ENCODE results near the gene GYS2.

Gene GYS2

GRCh38 chr12:21518451-21518850, 86.2 kb downstream of the GYS2 start:
- no peaks in the 10 kb centered on the region for H3K27me3 ChIP-seq (ENCODE audit: control insufficient read depth in 2 of 2, insufficient read depth in 2 of 2, low read length in 2 of 2)
- H3K9me3 ChIP-seq (ENCODE audit: control insufficient read depth in 2 of 2, low read length in 2 of 2), result no peaks in the 10 kb centered on the region
- no peak overlapping the region for H3K9ac ChIP-seq (ENCODE audit: low read depth in 1 of 2, low read length in 2 of 2)
- H3K4me1 ChIP-seq (ENCODE audit: control insufficient read depth in 2 of 2, insufficient read depth in 2 of 2, low read length in 2 of 2), result no peaks in the 10 kb centered on the region
- peaks cover 16 to 19% of the 10 kb centered on the region in 2 donors for H3K36me3 ChIP-seq (ENCODE audit: control insufficient read depth in 2 of 2, insufficient read depth in 2 of 2, low read length in 2 of 2)
- H3K4me3 ChIP-seq (ENCODE audit: low read length in 2 of 2), result no peak overlapping the region
- no peak overlapping the region for H3K27ac ChIP-seq (ENCODE audit: low read depth in 2 of 2, low read length in 2 of 2)

GRCh38 chr12:21516281-21516680, 88.4 kb downstream of the GYS2 start:
- Histone ChIP-seq H3K36me3 (ENCODE audit: control insufficient read depth in 2 of 2, insufficient read depth in 2 of 2, low read length in 2 of 2) (peaks cover 17 to 26% of the 10 kb centered on the region in 2 donors), H3K27ac (ENCODE audit: low read depth in 2 of 2, low read length in 2 of 2) (no peak overlapping the region), H3K4me3 (ENCODE audit: low read length in 2 of 2) (no peak overlapping the region), H3K9me3 (ENCODE audit: control insufficient read depth in 2 of 2, low read length in 2 of 2) (no peaks in the 10 kb centered on the region), H3K27me3 (ENCODE audit: control insufficient read depth in 2 of 2, insufficient read depth in 2 of 2, low read length in 2 of 2) (no peaks in the 10 kb centered on the region), H3K4me1 (ENCODE audit: control insufficient read depth in 2 of 2, insufficient read depth in 2 of 2, low read length in 2 of 2) (no peaks in the 10 kb centered on the region), H3K9ac (ENCODE audit: low read depth in 1 of 2, low read length in 2 of 2) (no peak overlapping the region)

- H3K9ac ChIP-seq (ENCODE audit: low read depth in 1 of 2, low read length in 2 of 2), result no peak overlapping the region
- no peaks in the 10 kb centered on the region for H3K9me3 ChIP-seq (ENCODE audit: control insufficient read depth in 2 of 2, low read length in 2 of 2)
- no peaks in the 10 kb centered on the region for H3K27me3 ChIP-seq (ENCODE audit: control insufficient read depth in 2 of 2, insufficient read depth in 2 of 2, low read length in 2 of 2)
- no peak overlapping the region for H3K4me3 ChIP-seq (ENCODE audit: low read length in 2 of 2)
- H3K27ac ChIP-seq (ENCODE audit: low read depth in 2 of 2, low read length in 2 of 2), result no peak overlapping the region
- H3K36me3 ChIP-seq (ENCODE audit: control insufficient read depth in 2 of 2, insufficient read depth in 2 of 2, low read length in 2 of 2), result peaks cover 19 to 30% of the 10 kb centered on the region in 2 donors
- H3K4me1 ChIP-seq (ENCODE audit: control insufficient read depth in 2 of 2, insufficient read depth in 2 of 2, low read length in 2 of 2), result no peaks in the 10 kb centered on the region
Observed at GRCh38 chr12:21509768-21510167, 94.9 kb downstream of the GYS2 start.

GRCh38 chr12:21507849-21508248, 96.8 kb downstream of the GYS2 start:
- peaks cover under 1 to 2% of the 10 kb centered on the region in 2 donors for H3K4me1 ChIP-seq (ENCODE audit: control insufficient read depth in 2 of 2, insufficient read depth in 2 of 2, low read length in 2 of 2)
- no peak overlapping the region for H3K4me3 ChIP-seq (ENCODE audit: low read length in 2 of 2)
- H3K9ac ChIP-seq (ENCODE audit: low read depth in 1 of 2, low read length in 2 of 2), result no peak overlapping the region
- H3K27ac ChIP-seq (ENCODE audit: low read depth in 2 of 2, low read length in 2 of 2), result no peak overlapping the region
- no peaks in the 10 kb centered on the region for H3K9me3 ChIP-seq (ENCODE audit: control insufficient read depth in 2 of 2, low read length in 2 of 2)
- H3K36me3 ChIP-seq (ENCODE audit: control insufficient read depth in 2 of 2, insufficient read depth in 2 of 2, low read length in 2 of 2), result peaks cover 8 to 24% of the 10 kb centered on the region in 2 donors
- no peaks in the 10 kb centered on the region for H3K27me3 ChIP-seq (ENCODE audit: control insufficient read depth in 2 of 2, insufficient read depth in 2 of 2, low read length in 2 of 2)

- Histone ChIP-seq H3K36me3 (ENCODE audit: control insufficient read depth in 2 of 2, insufficient read depth in 2 of 2, low read length in 2 of 2) (peaks cover 7 to 17% of the 10 kb centered on the region in 2 donors), H3K9me3 (ENCODE audit: control insufficient read depth in 2 of 2, low read length in 2 of 2) (no peaks in the 10 kb centered on the region), H3K27ac (ENCODE audit: low read depth in 2 of 2, low read length in 2 of 2) (no peak overlapping the region), H3K4me1 (ENCODE audit: control insufficient read depth in 2 of 2, insufficient read depth in 2 of 2, low read length in 2 of 2) (peaks cover 9 to 10% of the 10 kb centered on the region in 2 donors), H3K27me3 (ENCODE audit: control insufficient read depth in 2 of 2, insufficient read depth in 2 of 2, low read length in 2 of 2) (no peaks in the 10 kb centered on the region), H3K4me3 (ENCODE audit: low read length in 2 of 2) (no peak overlapping the region), H3K9ac (ENCODE audit: low read depth in 1 of 2, low read length in 2 of 2) (no peak overlapping the region)
Observed at GRCh38 chr12:21505888-21506287, 98.8 kb downstream of the GYS2 start.

GRCh38 chr12:21502872-21503271, 101.8 kb downstream of the GYS2 start:
- Histone ChIP-seq H3K4me1 (ENCODE audit: control insufficient read depth in 2 of 2, insufficient read depth in 2 of 2, low read length in 2 of 2) (peaks cover 18 to 21% of the 10 kb centered on the region in 2 donors), H3K27ac (ENCODE audit: low read depth in 2 of 2, low read length in 2 of 2) (no peak overlapping the region), H3K27me3 (ENCODE audit: control insufficient read depth in 2 of 2, insufficient read depth in 2 of 2, low read length in 2 of 2) (no peaks in the 10 kb centered on the region), H3K9ac (ENCODE audit: low read depth in 1 of 2, low read length in 2 of 2) (peak overlapping the region in 1 of 2 donors; percentile 92), H3K9me3 (ENCODE audit: control insufficient read depth in 2 of 2, low read length in 2 of 2) (no peaks in the 10 kb centered on the region), H3K4me3 (ENCODE audit: low read length in 2 of 2) (peak overlapping the region in 1 of 2 donors; percentile 95), H3K36me3 (ENCODE audit: control insufficient read depth in 2 of 2, insufficient read depth in 2 of 2, low read length in 2 of 2) (peaks cover 4 to 5% of the 10 kb centered on the region in 2 donors)

- Histone ChIP-seq H3K9ac (ENCODE audit: low read depth in 1 of 2, low read length in 2 of 2) (peak overlapping the region; percentile 83 to 92), H3K4me3 (ENCODE audit: low read length in 2 of 2) (peak overlapping the region; percentile 92 to 95), H3K27me3 (ENCODE audit: control insufficient read depth in 2 of 2, insufficient read depth in 2 of 2, low read length in 2 of 2) (no peaks in the 10 kb centered on the region), H3K9me3 (ENCODE audit: control insufficient read depth in 2 of 2, low read length in 2 of 2) (no peaks in the 10 kb centered on the region), H3K27ac (ENCODE audit: low read depth in 2 of 2, low read length in 2 of 2) (peak overlapping the region; percentile 72 to 75), H3K4me1 (ENCODE audit: control insufficient read depth in 2 of 2, insufficient read depth in 2 of 2, low read length in 2 of 2) (peaks cover 18 to 21% of the 10 kb centered on the region in 2 donors), H3K36me3 (ENCODE audit: control insufficient read depth in 2 of 2, insufficient read depth in 2 of 2, low read length in 2 of 2) (peaks cover 9 to 11% of the 10 kb centered on the region in 2 donors)
Observed at GRCh38 chr12:21502164-21502496, 102.5 kb downstream of the GYS2 start.

- Histone ChIP-seq H3K27me3 (ENCODE audit: control insufficient read depth in 2 of 2, insufficient read depth in 2 of 2, low read length in 2 of 2) (no peaks in the 10 kb centered on the region), H3K36me3 (ENCODE audit: control insufficient read depth in 2 of 2, insufficient read depth in 2 of 2, low read length in 2 of 2) (peaks cover 12 to 15% of the 10 kb centered on the region in 2 donors), H3K4me3 (ENCODE audit: low read length in 2 of 2) (peak within 1 kb of the TSS; percentile 92 to 95), H3K9ac (ENCODE audit: low read depth in 1 of 2, low read length in 2 of 2) (peak within 1 kb of the TSS; percentile 83 to 92), H3K4me1 (ENCODE audit: control insufficient read depth in 2 of 2, insufficient read depth in 2 of 2, low read length in 2 of 2) (peaks cover 18 to 21% of the 10 kb centered on the region in 2 donors), H3K9me3 (ENCODE audit: control insufficient read depth in 2 of 2, low read length in 2 of 2) (no peaks in the 10 kb centered on the region), H3K27ac (ENCODE audit: low read depth in 2 of 2, low read length in 2 of 2) (peak within 1 kb of the TSS; percentile 74 to 75)
Observed at GRCh38 chr12:21501258-21502163, 103.1 kb downstream of the GYS2 start, which contains the start of the genes GOLT1B and RECQL. GOLT1B (plus strand) TSS chr12:21501789; CDS start chr12:21501924, 135 bp downstream. RECQL (minus strand) TSS chr12:21501635; CDS start chr12:21499570, 2,065 bp downstream.

- Histone ChIP-seq H3K4me1 (ENCODE audit: control insufficient read depth in 2 of 2, insufficient read depth in 2 of 2, low read length in 2 of 2) (peaks cover 18 to 21% of the 10 kb centered on the region in 2 donors), H3K9me3 (ENCODE audit: control insufficient read depth in 2 of 2, low read length in 2 of 2) (no peaks in the 10 kb centered on the region), H3K27ac (ENCODE audit: low read depth in 2 of 2, low read length in 2 of 2) (peak overlapping the region; percentile 58 to 74), H3K4me3 (ENCODE audit: low read length in 2 of 2) (peak overlapping the region; percentile 92 to 95), H3K27me3 (ENCODE audit: control insufficient read depth in 2 of 2, insufficient read depth in 2 of 2, low read length in 2 of 2) (no peaks in the 10 kb centered on the region), H3K9ac (ENCODE audit: low read depth in 1 of 2, low read length in 2 of 2) (peak overlapping the region; percentile 83 to 92), H3K36me3 (ENCODE audit: control insufficient read depth in 2 of 2, insufficient read depth in 2 of 2, low read length in 2 of 2) (peaks cover 12 to 21% of the 10 kb centered on the region in 2 donors)
Observed at GRCh38 chr12:21500786-21501257, 103.8 kb downstream of the GYS2 start.

- no peak overlapping the region for H3K4me3 ChIP-seq (ENCODE audit: low read length in 2 of 2)
Observed at GRCh38 chr12:21499765-21500164, 104.9 kb downstream of the GYS2 start.

More at GRCh38 chr12:21499765-21500164, 104.9 kb downstream of the GYS2 start:
- Histone ChIP-seq H3K9me3 (ENCODE audit: control insufficient read depth in 2 of 2, low read length in 2 of 2) (no peaks in the 10 kb centered on the region), H3K9ac (ENCODE audit: low read depth in 1 of 2, low read length in 2 of 2) (no peak overlapping the region), H3K27ac (ENCODE audit: low read depth in 2 of 2, low read length in 2 of 2) (no peak overlapping the region), H3K27me3 (ENCODE audit: control insufficient read depth in 2 of 2, insufficient read depth in 2 of 2, low read length in 2 of 2) (no peaks in the 10 kb centered on the region), H3K4me1 (ENCODE audit: control insufficient read depth in 2 of 2, insufficient read depth in 2 of 2, low read length in 2 of 2) (peaks cover 18 to 21% of the 10 kb centered on the region in 2 donors), H3K36me3 (ENCODE audit: control insufficient read depth in 2 of 2, insufficient read depth in 2 of 2, low read length in 2 of 2) (peaks cover 13 to 26% of the 10 kb centered on the region in 2 donors)

Data from mucosa of rectum (tissue), 2 donors.